Neural progenitor cell (in vitro differentiated cells): ENCODE data around the gene TNS3. TPM values are rescaled to one million over a fixed set of nuclear protein-coding genes. Genes with fewer than 3 reads are reported as not detected.

Experiments used
- DNase-seq: peaks from one replicate; pipeline ENCODE4 v3.0.0-alpha.2; 2016; ENCODE audit warnings: low spot score
- H2AFZ ChIP-seq: fragments of 200-600 bp; sonication (generic); replicated peaks from 2 replicates; pipeline ENCODE4 v1.6.1; 2016; ENCODE audit warnings: antibody characterized with exemption
- H3F3A ChIP-seq: fragments of 200-600 bp; sonication (generic); 2 replicates; pipeline ENCODE4 v1.6.1; 2016; ENCODE audit warnings: antibody characterized with exemption, low read depth
- H3K27ac ChIP-seq: fragments of 200-600 bp; sonication (generic); 2 replicates; pipeline ENCODE4 v1.5.1; 2016; ENCODE audit warnings: mild to moderate bottlenecking
- H3K27me3 ChIP-seq: fragments of 200-600 bp; sonication (generic); 2 replicates; pipeline ENCODE4 v1.6.1; 2016; ENCODE audit warnings: mild to moderate bottlenecking, moderate library complexity
- H3K36me3 ChIP-seq: fragments of 200-600 bp; sonication (generic); 2 replicates; pipeline ENCODE4 v1.5.1; 2016
- H3K4me1 ChIP-seq: fragments of 200-600 bp; sonication (generic); 2 replicates; pipeline ENCODE4 v1.6.1; 2016; ENCODE audit warnings: mixed run types
- H3K4me2 ChIP-seq: fragments of 200-600 bp; sonication (generic); 2 replicates; pipeline ENCODE4 v1.6.1; 2016
- H3K4me3 ChIP-seq: fragments of 200-600 bp; sonication (generic); 2 replicates; pipeline ENCODE4 v1.5.1; 2016
- H3K79me2 ChIP-seq: fragments of 200-600 bp; sonication (generic); 2 replicates; pipeline ENCODE4 v1.6.1; 2016; ENCODE audit warnings: low read depth
- H3K9ac ChIP-seq: fragments of 200-600 bp; sonication (generic); 2 replicates; pipeline ENCODE4 v1.6.1; 2016
- H3K9me3 ChIP-seq: fragments of 200-600 bp; sonication (generic); 2 replicates; pipeline ENCODE4 v1.5.1; 2016; ENCODE audit warnings: low read depth
- H4K20me1 ChIP-seq: fragments of 200-600 bp; sonication (generic); 2 replicates; pipeline ENCODE4 v1.6.1; 2016; ENCODE audit warnings: low read depth
- H3K27ac Mint-ChIP-seq: 3 replicates; pipeline ENCODE4 v1.8.0; 2021; ENCODE audit warnings: mixed read lengths
- H3K27me3 Mint-ChIP-seq: 2 replicates; pipeline ENCODE4 v1.8.0; 2022; ENCODE audit warnings: low read depth, mild to moderate bottlenecking, inconsistent platforms, moderate library complexity, mixed read lengths; ENCODE audit not compliant: insufficient read depth
- H3K36me3 Mint-ChIP-seq: 3 replicates; pipeline ENCODE4 v1.8.0; 2021; ENCODE audit warnings: mixed read lengths
- H3K4me1 Mint-ChIP-seq: 3 replicates; pipeline ENCODE4 v1.8.0; 2021; ENCODE audit warnings: mixed read lengths
- H3K4me3 Mint-ChIP-seq: 3 replicates; pipeline ENCODE4 v1.8.0; 2021; ENCODE audit warnings: mild to moderate bottlenecking, moderate library complexity, mixed read lengths
- H3K9me3 Mint-ChIP-seq: 3 replicates; pipeline ENCODE4 v1.8.0; 2020; ENCODE audit warnings: mixed read lengths
- EZH2 ChIP-seq: fragments of 200-600 bp; sonication (generic); IDR thresholded peaks from 2 replicates; pipeline ENCODE4 v1.6.1; 2017; ENCODE audit warnings: antibody characterized with exemption, mild to moderate bottlenecking, moderate library complexity
- EZH2phosphoT487 ChIP-seq: fragments of 200-600 bp; sonication (generic); IDR thresholded peaks from 2 replicates; pipeline ENCODE4 v1.6.1; 2017; ENCODE audit warnings: antibody characterized with exemption
- total RNA-seq: library from RNA; depleted of rRNA; stranded (reverse); fragments of >200 nt; gene quantifications from 2 replicates; pipeline ENCODE4 v1.2.3, GENCODE V29; 2015; ENCODE audit warnings: low replicate concordance
- TF ChIP-seq, protein P1 (sequence below): fragments of 200-600 bp; sonication (generic); IDR thresholded peaks from 2 replicates; pipeline ENCODE4 v1.5.1; 2017; ENCODE audit warnings: antibody characterized with exemption, mild to moderate bottlenecking

Gene TNS3
- total RNA-seq, 1 donor from 2014 or later: 15.0 TPM

DNA sequence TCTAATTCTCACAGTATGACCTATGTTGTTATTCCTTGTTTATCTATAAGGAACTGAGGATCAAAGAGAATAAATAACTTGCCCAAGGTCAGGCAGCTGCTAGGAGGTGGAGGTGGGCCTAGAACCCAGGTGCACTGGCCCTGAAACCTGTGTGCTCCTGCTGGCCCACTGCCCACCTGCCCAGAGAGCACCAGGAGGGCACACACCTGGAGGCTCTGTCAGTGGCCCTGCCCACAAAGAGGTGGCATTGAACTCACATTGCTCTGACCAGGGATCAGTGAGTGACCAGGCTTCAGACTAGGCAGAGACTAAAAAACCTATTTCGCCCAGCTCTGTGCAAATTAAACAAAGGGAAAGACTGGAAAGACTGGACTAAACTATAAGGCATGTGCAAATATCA, 210.6 kb downstream of the TNS3 start:
- no peak overlapping the region for H3K27ac ChIP-seq
- no peaks in the 10 kb centered on the region for H3K27me3 ChIP-seq
- H3K36me3 Mint-ChIP-seq: peaks cover 8% of the 10 kb centered on the region
- no peaks in the 10 kb centered on the region for H3K36me3 ChIP-seq
- H3K27ac Mint-ChIP-seq: peak overlapping the region; percentile 69
- TF ChIP-seq, protein P1, sequence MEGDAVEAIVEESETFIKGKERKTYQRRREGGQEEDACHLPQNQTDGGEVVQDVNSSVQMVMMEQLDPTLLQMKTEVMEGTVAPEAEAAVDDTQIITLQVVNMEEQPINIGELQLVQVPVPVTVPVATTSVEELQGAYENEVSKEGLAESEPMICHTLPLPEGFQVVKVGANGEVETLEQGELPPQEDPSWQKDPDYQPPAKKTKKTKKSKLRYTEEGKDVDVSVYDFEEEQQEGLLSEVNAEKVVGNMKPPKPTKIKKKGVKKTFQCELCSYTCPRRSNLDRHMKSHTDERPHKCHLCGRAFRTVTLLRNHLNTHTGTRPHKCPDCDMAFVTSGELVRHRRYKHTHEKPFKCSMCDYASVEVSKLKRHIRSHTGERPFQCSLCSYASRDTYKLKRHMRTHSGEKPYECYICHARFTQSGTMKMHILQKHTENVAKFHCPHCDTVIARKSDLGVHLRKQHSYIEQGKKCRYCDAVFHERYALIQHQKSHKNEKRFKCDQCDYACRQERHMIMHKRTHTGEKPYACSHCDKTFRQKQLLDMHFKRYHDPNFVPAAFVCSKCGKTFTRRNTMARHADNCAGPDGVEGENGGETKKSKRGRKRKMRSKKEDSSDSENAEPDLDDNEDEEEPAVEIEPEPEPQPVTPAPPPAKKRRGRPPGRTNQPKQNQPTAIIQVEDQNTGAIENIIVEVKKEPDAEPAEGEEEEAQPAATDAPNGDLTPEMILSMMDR: no peak
- no peak for TF ChIP-seq EZH2
- no peak for TF ChIP-seq EZH2phosphoT487
- H3K27me3 Mint-ChIP-seq: peaks cover 7% of the 10 kb centered on the region
- H3K9me3 Mint-ChIP-seq: no peaks in the 10 kb centered on the region
- no peak for DNase-seq
- no peaks in the 10 kb centered on the region for H3K4me1 ChIP-seq
- no peaks in the 10 kb centered on the region for H4K20me1 ChIP-seq
- no peak overlapping the region for H3K4me3 Mint-ChIP-seq
- no peak overlapping the region for H3K4me3 ChIP-seq
- H3K9me3 ChIP-seq: no peaks in the 10 kb centered on the region
- H3F3A ChIP-seq: no peaks in the 10 kb centered on the region
- H3K4me1 Mint-ChIP-seq: peaks cover 25% of the 10 kb centered on the region
- H3K9ac ChIP-seq: no peak overlapping the region
- no peak overlapping the region for H3K4me2 ChIP-seq
- H2AFZ ChIP-seq: no peak overlapping the region
- no peaks in the 10 kb centered on the region for H3K79me2 ChIP-seq

DNA sequence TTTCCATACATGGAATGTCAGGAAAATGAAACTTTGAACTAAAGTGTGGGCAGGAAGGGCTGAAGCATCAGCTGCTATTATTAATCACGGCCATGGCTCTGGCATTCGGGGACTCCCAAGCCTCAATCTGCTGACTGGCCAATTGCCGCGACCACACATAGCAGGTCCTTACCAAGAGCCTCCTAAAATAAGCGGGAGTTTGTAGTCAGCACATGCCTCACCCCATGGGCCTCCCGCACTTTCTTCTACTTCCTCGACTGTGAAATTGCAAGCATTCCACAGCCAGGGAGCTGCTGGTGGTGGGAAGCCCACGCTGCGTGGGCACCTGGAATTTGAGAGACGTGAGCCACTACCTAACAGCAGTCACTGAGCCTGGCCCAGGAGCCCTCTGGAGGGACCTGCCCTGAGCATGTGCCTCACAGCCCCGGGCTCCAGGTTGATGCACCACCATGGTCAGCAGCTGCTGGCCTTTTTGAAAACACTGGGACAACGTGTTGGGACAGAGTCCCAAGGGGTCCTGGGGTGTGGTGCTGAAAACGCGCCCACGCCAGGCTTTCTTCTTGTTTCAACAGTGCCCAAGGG, 211.4 kb downstream of the TNS3 start:
- Histone ChIP-seq H2AFZ (no peak overlapping the region), H3K4me1 (no peaks in the 10 kb centered on the region), H3F3A (no peaks in the 10 kb centered on the region), H3K9ac (no peak overlapping the region), H3K27me3 (no peaks in the 10 kb centered on the region), H3K4me3 (no peak overlapping the region), H3K79me2 (no peaks in the 10 kb centered on the region), H3K4me2 (no peak overlapping the region), H3K27ac (no peak overlapping the region), H4K20me1 (no peaks in the 10 kb centered on the region), H3K9me3 (no peaks in the 10 kb centered on the region), H3K36me3 (no peaks in the 10 kb centered on the region)
- H3K4me3 Mint-ChIP-seq: no peak overlapping the region
- peaks cover 29% of the 10 kb centered on the region for H3K4me1 Mint-ChIP-seq
- H3K27ac Mint-ChIP-seq: peak overlapping the region; percentile 25
- H3K27me3 Mint-ChIP-seq: peaks cover 7% of the 10 kb centered on the region
- DNase-seq: no peak
- H3K9me3 Mint-ChIP-seq: no peaks in the 10 kb centered on the region
- H3K36me3 Mint-ChIP-seq: peaks cover 8% of the 10 kb centered on the region
- TF ChIP-seq EZH2phosphoT487 (no peak), EZH2 (no peak)
- TF ChIP-seq, protein P1: no peak

DNA sequence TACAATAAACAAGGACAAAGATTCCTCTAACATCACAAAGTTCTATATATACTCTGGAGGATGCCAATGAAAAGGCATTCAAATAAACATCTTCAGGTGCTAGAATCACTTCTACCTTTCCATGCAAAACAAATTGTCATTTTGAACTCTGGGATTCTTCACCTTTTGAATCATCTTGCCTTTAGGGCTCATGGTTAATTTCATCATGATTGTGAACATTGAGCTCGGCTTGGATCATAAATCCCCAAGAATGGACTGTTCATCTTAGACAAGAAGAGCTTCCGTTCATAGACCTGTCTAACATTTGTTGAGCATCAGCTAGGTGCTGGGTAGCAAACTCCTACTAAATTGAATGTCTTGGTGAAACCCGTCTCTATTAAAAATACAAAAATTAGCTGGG, 212.2 kb downstream of the TNS3 start:
- TF ChIP-seq, protein P1: no peak
- TF ChIP-seq EZH2: no peak
- TF ChIP-seq EZH2phosphoT487: no peak
- no peaks in the 10 kb centered on the region for H4K20me1 ChIP-seq
- H3K27ac Mint-ChIP-seq: peak overlapping the region; percentile 51
- no peaks in the 10 kb centered on the region for H3K4me1 ChIP-seq
- H3K27me3 ChIP-seq: no peaks in the 10 kb centered on the region
- no peaks in the 10 kb centered on the region for H3K9me3 ChIP-seq
- no peaks in the 10 kb centered on the region for H3K79me2 ChIP-seq
- H3K4me2 ChIP-seq: no peak overlapping the region
- H3F3A ChIP-seq: no peaks in the 10 kb centered on the region
- no peak overlapping the region for H2AFZ ChIP-seq
- peaks cover 7% of the 10 kb centered on the region for H3K27me3 Mint-ChIP-seq
- no peak for DNase-seq
- peaks cover 23% of the 10 kb centered on the region for H3K4me1 Mint-ChIP-seq
- H3K36me3 ChIP-seq: no peaks in the 10 kb centered on the region
- peaks cover 8% of the 10 kb centered on the region for H3K36me3 Mint-ChIP-seq
- H3K4me3 Mint-ChIP-seq: no peak overlapping the region
- H3K9me3 Mint-ChIP-seq: no peaks in the 10 kb centered on the region
- no peak overlapping the region for H3K9ac ChIP-seq
- H3K4me3 ChIP-seq: no peak overlapping the region
- H3K27ac ChIP-seq: no peak overlapping the region
